HL-60/S4 treated with retinoic acid at 250 ng/mL for 4 days and 3 days (cell line): Measurements from ENCODE around the gene NNT.

Experiments
- in situ Hi-C: fragments of 300-500 bp; cut with MboI; formaldehyde crosslinking; loops from 2 replicates; pipeline ENCODE4 v1.7.0; 2022; ENCODE audit warnings: low sequenced_read_pairs

Gene NNT

GRCh38 chr5:43622074-43622473 lies 19.1 kb downstream of the NNT start:
- in situ Hi-C loops, result no loop called here

- in situ Hi-C loops, result no loop called here
Observed at GRCh38 chr5:43623048-43623680, 20.2 kb downstream of the NNT start.

GRCh38 chr5:43627028-43627427 lies 24.0 kb downstream of the NNT start:
- in situ Hi-C loops, result no loop called here

GRCh38 chr5:43631182-43631910 lies 28.4 kb downstream of the NNT start:
- in situ Hi-C loops, result no loop called here

- in situ Hi-C loops, result no loop called here
Observed at GRCh38 chr5:43634621-43635020, 31.6 kb downstream of the NNT start.

DNA sequence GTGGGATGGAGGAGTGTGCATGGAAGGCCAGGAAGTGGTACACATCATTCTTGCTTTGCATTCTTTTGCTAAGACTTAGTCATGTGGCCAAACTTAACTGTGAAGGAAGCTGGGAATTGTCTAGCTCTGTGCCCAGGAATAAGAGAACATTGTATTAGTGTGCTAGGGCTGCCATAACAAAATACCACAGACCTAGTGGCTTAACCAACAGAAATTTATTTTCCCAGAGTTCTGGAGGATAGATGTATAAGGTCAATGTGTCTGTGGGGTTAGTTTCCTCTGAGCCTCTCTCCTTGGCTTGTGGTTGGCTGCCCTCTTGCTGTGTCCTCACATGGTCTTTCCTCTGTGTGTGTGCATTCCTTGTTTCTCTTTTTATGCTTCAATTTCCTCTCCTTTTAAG lies 32.4 kb downstream of the NNT start:
- in situ Hi-C loops, result no loop called here

- in situ Hi-C loops, result no loop called here
Observed at GRCh38 chr5:43636076-43636475, 33.1 kb downstream of the NNT start.

DNA sequence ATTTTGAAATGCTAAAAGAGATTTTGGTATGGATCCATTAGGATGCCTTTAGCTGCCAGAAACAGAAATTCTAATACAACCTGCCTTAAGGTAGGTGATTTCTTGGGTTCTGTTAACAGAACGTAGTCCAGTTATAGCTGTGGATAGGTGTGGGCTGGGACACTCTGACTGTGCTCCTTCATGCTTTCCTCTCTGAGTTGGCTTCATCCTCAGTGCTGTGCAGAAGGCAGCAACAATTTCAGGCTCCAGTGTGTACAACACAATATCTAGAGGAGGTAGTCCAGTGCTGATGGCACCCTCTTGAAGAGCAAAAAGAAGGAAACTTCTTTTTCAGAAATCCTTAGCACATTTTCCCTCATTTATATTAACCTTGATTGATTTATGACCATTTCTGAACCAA lies 34.4 kb downstream of the NNT start:
- in situ Hi-C loops, result no loop called here

DNA sequence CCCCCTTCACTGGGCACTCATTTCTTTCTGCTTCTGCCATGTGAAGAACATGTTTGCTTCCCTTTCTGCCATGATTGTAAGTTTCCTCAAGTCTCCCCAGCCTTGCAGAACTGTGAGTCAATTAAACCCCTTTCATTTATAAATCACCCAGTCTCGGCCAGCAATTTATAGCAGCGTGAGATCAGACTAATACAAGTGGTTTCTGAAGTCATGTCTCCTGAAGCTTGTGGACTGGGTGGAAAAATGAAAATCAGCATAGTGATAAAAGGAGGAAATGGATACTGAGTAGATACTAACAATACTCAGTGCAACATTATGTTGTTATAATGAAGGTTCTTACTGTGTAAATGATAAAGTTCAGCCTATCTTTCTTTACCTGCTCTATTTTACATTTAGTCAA lies 35.1 kb downstream of the NNT start:
- in situ Hi-C loops, result no loop called here

DNA sequence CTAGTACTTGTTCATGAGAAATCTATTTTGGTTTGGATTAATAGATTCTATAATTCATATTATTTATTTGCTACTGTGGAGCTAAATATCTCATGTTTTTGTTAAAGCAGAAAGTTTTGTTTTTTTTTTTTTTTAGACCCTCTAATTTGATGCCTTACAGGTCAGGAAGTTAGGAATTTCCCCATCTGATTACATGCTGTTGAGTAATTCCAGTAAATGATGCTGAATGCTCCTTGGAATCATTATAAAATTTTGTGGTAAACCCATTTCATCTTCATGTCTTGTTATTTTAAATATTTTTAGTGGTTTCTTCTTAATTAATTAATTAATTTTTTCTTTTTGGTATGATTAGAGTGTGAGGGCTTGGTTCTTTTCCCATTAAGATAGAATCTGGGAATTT lies 35.6 kb downstream of the NNT start:
- in situ Hi-C loops, result no loop called here

DNA sequence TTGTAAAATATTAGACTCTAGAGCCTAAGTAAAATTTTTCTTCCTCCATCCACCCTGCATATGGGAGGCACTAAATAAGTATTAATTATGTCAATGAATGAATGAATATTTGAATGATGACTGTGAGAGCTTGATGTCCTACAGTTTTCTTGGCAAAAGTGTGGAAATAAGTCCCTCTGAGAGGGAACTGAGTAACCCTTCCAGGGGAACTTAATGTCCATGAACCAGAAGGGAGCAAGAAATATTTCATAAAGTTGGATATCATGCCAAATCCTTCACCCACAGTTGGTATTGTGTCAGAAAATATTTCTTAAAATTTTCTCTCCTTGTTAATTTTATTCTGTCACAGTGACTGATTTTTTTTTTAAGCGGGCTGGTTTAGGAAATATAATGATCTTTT lies 36.6 kb downstream of the NNT start:
- in situ Hi-C loops, result no loop called here

- in situ Hi-C loops, result no loop called here
Observed at GRCh38 chr5:43642428-43642827, 39.4 kb downstream of the NNT start.

DNA sequence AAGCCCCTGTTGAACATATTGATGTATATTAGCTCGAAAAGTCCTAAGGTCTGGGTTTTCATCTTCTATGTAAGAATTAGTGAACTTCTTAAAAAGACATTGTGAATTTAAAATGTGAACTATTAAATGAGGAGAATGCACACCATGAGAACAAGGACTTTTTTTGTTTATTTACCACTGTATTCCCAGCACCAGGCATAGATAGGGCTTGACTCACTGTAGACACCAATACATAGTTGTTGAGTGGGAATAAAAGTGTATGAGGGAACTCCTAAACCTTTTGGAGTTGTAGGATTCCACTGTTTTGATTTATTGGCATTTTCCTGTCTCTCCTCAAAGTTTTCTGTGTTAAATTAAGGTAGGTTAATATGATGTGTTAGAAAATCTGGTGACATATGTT lies 40.3 kb downstream of the NNT start:
- in situ Hi-C loops, result no loop called here

GRCh38 chr5:43643750-43644149 lies 40.8 kb downstream of the NNT start:
- in situ Hi-C loops, result no loop called here

GRCh38 chr5:43646992-43647391 lies 44.0 kb downstream of the NNT start:
- in situ Hi-C loops, result no loop called here

- in situ Hi-C loops, result no loop called here
Observed at GRCh38 chr5:43647789-43648188, 44.8 kb downstream of the NNT start.

DNA sequence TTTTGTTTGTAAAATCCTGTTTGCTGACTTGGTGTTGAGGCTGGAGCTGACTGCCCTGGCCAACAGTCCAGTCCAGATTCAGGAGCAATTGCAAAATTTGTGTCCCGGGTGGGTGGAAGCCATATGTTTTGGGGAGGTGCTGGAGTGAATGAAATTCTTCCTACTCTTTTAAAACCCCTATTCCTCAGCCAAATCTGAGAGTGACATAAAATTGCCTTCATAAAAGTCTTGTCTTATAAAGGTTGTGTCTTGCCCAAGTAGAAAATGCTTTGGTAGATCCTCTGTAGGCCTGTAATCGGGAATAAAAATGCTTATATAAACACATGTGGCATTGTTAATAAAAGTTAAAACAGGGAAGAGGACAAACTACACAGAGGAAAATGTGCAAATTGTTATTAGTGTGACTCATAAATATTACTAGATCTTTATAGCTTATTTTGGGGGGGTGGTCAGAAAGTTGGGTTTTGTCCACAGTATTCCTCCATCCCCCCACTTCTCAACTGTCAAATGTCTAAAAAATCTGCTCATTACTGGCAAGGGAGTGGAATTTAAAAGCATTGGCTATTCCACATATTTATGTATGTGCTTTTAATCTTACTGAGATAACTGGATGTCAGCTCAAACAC lies 45.6 kb downstream of the NNT start:
- in situ Hi-C loops, result no loop called here

DNA sequence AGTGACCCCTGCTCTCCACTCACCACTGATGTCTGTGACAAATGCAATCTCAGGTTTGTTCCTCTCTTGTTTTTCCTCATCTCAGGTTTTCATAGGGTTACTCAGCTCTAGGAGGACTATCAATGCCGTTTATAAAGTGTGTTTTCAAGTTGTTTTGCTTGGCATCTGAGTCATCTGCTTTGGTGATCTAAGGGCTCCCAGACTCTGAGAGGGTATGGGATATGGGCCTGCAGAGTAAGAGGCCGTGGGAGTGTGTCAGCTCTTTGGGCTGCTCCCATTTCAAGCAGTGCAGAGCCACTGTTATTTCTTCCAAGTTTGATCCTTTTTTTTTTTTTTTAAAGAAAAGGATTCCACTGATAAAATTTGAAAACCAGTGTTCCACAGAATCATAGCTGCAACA lies 46.3 kb downstream of the NNT start:
- in situ Hi-C loops, result no loop called here

DNA sequence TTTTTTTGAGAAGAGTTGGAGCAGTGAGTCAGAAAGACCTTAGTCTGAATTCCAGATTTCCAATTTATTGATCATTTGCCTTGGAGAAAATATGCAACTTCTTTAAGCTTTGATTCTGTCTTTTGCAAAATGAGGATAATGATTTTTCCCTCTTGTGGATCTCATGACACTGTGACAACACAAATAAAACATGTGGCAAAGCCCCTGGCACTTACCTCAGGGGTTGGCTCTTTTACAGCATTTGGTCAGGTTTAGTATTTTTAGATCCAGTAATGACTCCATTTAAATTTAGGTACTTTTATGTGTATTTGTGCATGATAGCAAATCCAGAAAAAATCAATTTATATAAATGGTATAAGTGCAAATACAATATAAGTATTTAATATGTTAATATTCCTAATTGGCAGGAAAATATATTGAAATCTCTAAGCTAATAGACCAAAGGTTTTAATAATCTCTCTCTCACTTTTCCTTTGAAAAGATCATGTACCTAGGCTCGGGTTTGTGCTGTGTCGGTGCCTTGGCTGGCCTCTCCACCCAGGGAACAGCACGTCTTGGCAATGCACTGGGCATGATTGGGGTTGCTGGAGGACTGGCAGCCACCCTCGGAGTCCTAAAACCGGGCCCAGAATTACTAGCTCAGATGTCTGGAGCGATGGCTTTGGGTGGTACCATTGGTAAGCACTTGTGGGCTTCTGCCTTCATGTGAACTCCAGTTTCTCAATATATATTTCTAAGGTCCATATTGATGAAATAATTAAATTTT lies 49.7 kb downstream of the NNT start:
- in situ Hi-C loops, result no loop called here

GRCh38 chr5:43658509-43658908 lies 55.5 kb downstream of the NNT start:
- in situ Hi-C loops, result no loop called here

GRCh38 chr5:43659075-43659474 lies 56.1 kb downstream of the NNT start:
- in situ Hi-C loops, result no loop called here

GRCh38 chr5:43661102-43661501 lies 58.1 kb downstream of the NNT start:
- in situ Hi-C loops, result no loop called here
